CD4-positive, alpha-beta T cell treated with Interferon gamma for 1 hour (primary cell): ENCODE measurements around the gene MRPL57.
"Not testable (repeated sequence)": the region's sequence is repeated elsewhere in the genome, so short reads cannot be mapped to it uniquely, and the experiment has no call there.

Experiments
- DNase-seq: peaks from one replicate; pipeline ENCODE4 v3.0.0-alpha.2; 2020

Gene MRPL57

DNA sequence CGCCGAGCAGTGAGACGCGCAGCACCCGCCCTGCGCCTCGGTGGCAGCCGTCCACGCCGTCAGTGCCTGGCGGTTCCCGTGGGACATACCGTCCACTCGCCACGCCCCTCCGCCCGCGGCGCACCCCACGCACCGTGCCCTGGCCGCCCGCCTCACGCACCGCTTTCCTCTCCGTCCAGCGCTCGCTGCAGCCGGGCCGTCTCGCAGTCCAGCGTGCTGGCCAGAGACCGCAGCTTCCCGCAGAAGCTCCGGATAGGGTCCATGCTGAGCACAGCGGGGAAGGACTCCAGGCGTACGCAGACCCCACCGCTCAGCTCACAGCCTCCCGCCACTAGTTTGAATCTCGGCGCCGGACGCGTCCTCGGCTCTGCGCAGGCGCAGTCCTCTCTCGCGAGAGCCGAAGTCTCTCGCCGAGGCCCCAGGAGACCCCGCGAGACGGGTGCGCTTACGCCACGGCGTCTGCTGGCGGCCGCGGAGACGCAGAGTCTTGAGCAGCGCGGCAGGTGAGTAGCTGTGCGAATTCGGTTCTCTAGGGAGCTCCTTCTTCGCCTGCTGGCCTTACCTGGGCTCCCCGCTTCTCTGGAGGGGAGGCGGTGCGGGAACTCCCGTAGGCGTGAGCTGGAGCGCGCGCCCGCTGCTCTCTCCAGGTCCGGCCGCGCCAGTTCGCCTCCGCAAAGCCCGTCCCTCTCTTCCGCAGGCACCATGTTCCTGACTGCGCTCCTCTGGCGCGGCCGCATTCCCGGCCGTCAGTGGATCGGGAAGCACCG, at the start of gene MRPL57, which contains the start of gene SKA3:
TSS of gene MRPL57 (plus strand) at position 444 of the 767 bp plus-strand sequence. CDS start at position 703, 259 bp downstream.
TSS of gene SKA3 (minus strand) at position 338 of the 767 bp plus-strand sequence. CDS start at position 263, 75 bp downstream.
- DNase-seq, result peak; percentile 93

DNA sequence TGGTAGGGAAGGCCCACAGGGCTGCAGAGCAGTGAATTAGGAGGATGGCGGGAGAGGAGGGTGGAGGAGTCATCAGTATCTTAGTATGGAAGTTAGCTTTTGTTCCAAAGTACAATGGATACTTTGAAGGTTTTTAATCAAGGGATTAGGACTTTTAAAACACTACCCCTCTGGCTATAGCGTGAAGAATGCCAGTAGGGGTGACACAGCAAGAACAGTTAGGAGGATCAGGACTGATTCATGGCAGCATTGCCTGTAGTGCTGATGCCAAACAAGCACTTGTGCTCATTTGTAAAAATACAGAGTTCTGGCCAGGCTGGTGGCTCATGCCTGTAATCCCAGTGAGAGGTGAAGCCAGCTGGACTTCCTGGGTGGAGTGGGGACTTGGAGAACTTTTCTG, 46.3 kb upstream of the MRPL57 start:
- DNase-seq, result no peak

DNA sequence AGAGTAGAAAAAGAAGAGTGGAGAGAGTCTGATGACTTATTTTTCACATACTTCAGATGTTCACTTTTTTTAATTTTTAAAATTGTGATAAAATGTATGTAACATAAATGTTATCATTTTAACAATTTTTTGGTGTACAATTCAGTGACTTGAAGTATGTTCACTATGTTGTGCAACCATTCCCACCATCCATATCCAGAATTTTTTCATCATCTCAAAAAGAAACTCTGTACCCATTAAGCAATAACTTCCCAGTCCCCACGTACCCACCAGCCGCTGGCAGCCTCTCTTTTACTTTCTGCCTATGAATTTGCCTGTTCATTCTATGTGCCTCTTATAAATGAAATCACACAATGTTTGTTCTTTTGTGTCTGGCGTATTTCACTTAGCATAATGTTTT, 43.4 kb upstream of the MRPL57 start:
- no peak for DNase-seq

DNA sequence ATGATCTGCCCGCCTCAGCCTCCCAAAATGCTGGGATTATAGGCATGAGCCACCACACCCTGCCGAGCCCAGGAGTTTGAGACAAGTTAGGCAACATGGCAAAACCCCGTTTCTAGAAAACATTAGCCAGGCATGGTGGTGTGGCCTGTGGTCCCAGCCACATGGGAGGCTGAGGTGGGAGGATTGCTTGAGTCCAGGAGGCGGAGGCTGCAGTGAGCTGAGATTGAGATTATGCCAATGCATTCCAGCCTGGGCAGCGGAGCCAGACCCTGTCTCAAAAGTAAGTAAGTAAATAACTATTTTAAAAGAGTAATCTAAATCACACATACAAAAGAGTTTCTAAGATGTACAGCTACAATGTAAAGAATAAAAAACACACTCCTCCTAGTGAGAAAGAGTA, 42.0 kb upstream of the MRPL57 start:
- DNase-seq, result no peak

DNA sequence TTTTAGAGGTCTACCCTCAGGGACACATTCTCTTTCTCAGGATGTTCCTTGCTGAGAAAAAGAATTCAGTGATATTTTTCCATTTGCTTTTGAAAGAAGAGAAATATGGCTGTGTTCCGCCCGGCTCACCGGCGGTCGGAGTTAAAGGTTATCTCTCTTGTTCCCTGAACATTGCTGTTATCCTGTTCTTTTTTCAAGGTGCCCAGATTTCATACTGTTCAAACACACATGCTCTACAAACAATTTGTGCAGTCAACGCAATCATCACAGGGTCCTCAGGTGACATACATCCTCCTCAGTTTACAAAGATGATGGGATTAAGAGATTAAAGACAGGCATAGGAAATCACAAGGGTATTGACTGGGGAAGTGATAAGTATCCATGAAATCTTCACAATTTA, 40.6 kb upstream of the MRPL57 start:
- not testable (repeated sequence) for DNase-seq

DNA sequence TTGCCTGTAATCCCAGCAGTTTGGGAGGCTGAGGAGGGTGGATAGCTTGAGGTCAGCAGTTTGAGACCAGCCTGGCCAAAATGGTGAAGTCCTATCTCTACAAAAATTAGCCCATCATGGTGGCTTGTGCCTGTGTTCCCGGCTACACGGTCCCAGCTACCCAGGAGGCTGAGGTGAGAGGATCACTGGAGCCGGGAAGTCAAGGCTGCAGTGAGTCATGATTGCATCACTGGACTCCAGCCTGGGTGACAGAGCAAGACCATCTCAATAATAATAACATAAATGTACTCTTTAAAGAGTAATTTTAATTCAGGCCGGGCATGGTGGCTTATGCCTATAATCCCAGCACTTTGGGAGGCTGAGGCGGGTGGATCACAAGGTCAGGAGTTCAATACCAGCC, 38.8 kb upstream of the MRPL57 start:
- no peak for DNase-seq

DNA sequence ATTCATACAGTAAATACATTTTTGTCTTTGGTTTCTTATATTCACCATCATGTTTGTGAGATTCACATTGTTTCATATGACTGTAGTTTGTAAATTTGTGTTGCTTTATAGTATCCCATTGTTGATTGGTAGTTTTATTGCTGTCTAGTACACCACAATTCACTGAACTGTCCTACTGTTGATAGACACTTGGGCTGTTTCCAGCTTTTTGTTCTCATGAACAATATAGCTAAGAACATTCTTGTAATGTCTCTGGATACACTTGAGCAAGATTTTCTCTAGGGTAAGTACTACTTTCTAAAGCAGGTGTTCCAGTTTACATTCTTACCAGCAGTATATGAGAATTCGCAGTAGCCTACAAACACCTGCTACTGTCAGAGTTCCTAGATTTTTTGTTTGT, 37.9 kb upstream of the MRPL57 start:
- DNase-seq, result no peak

DNA sequence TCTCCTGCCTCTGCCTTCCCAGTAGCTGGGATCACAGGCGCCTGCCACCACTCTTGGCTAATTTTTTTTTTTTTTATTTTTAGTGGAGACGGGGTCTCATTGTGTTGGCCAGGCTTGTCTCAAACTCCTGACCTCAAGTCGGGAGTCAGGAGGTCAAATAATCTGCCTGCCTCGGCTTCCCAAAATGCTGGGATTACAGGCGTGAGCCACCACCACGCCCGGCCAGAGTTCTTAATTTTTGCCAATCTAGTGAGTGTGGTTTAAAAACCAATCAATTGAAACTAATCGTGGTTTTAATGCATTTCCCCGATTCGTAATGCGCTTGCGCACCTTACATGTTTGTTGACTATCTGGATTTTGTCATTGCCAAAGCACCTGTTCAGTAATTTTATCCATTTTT, 37.1 kb upstream of the MRPL57 start:
- no peak for DNase-seq

DNA sequence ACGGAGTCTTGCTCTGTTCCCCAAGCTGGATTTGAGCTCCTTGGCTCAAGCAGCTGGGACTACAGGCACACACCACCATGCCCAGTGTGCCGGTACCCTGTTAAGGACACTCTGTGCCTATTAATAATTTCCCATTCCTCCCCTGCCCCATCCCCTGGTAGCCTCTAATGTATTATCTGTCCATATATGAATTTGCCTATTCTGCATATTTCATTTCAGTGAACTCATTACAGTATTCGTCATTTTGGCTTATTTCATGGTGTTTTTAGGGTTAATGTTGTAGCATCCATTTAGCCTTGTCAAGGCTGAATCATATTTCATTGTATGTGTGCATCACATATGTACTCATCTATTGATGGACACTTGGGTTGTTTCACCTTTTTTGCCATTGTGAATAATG, 33.7 kb upstream of the MRPL57 start:
- no peak for DNase-seq

DNA sequence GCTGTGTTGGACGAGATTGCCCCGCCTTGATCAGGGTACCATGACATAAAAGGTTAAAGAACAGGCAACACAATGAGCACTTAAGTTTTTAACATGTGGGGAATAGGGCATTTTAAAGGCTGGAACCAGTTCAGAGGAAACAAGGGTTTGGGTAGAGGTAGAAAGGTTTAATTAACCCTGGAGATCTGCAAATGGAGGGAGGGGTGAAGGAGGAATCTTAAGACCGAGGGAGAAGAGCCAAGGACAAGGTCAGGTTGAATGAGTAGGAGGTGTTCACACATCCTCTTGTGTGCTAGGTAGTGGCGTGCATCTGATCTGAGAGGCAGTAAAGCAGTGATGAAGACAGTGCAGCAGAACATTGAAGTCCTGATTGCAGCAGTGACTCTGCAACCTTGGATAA, 28.6 kb upstream of the MRPL57 start:
- no peak for DNase-seq

DNA sequence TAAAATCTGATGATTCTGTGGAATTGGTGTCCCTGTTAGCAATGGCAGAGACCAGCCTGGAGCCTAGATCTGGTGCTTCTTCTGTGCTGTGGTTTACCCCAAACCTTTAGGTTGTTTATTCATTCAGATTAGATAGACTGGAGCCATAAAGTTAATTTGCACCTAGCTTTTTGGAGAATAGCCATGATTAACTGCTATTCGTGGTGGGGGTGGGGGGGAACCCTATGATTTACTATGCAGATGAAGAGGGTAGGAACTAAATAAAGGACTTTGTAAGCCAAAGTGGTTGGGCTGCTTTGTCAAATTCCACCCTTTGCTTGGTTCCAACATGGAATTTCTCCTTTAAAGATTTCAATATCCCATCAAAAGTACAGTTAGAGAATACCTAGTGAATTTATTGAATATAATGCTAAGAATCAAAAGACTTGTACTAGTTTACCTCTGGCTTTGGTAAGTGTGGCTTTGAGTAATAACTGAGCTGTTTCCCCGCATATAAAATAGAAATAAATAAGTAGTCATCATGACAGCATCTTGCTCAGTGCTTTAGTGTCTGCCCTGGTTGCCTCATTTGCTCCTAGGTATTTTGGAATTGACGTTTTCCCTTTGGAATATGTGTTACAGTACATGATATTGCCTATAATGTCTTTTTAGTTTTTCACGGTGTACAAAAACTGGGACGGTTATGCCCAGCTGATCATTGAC, 27.8 kb upstream of the MRPL57 start:
- DNase-seq, result no peak

DNA sequence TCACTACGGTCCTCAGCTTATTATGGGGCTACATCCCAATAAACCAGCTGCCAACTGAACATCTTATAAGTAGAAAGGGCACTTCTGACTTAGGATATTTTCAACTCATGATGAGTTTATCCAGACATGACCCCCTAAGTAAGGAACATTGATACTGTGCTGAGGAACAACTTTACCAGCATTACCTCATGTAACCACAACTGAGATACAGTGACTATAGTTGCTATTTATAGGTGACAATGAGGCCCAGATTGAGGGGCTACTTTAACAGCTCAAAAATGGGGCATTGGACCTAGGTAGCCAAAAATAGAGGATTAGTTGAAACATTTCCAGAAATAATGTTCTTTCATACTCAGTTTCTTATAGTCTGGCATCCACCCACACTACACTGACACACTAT, 26.9 kb upstream of the MRPL57 start:
- DNase-seq, result no peak

DNA sequence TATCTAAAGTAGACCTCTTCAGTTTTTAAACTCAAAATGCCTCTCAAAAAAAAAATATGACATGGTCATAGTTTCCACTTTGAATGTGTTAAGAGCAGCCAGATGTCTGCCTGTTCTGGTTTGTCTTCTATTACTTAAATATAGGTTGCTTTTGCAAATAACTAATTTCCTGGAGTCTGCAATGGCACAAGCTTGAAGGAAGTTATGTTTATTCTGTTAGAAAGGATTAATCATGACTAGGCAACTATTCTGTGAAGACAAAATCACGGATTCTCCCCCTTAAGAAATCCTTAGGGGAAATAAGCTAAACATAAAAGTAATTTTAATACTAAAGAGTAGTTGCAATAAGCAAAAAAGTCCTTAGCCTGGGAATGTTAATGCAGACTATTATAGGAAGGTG, 26.4 kb upstream of the MRPL57 start:
- no peak for DNase-seq

DNA sequence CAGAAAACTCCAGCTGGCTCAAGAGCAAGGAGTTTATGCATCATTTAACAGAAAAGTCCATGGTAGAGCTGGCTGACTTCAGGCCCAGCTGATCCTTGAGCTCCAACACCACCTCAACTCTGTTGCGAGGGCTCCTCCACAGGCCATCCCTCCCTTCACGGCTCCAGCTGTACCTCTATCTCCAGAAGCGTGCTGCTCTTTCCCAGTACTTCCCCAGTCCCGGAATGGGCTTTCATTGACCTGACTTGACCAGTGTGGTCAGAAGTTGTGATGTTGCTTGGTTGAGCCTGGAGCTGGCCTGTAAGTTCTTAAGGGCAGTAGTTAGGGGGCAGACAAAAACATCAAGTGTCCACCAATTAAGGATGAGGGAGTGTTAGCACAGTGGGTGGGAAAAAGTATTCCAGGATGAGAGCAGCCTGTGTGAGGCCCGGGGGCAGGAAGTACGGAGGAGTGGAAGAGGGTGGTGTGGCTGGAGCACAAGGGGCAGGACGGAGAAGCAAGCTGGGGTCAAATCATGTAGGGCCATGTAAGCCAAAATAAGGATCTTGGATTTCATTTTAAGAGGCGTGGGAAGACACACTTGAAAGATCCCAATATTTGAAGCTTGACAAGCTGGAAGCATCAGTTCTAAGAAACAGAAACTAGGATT, 24.1 kb upstream of the MRPL57 start:
- DNase-seq, result no peak

DNA sequence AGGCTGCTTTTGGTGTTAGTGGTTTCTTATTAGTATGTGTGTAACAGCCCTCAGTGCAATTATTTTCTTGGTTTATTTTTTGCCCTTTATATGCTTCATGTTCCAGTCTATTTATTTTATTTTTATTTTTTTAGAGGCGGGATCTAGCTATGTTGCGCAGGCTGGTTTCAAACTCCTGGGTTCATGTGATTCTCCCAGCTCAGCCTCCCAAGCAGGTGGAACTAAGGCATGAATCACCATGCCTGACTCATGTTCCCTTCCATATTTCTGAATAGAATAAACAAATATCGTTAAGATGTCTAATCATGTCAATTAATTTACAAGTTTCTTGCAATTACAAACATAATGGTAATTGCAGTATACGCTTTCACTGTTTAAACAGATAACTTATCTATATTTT, 11.8 kb upstream of the MRPL57 start:
- no peak for DNase-seq

DNA sequence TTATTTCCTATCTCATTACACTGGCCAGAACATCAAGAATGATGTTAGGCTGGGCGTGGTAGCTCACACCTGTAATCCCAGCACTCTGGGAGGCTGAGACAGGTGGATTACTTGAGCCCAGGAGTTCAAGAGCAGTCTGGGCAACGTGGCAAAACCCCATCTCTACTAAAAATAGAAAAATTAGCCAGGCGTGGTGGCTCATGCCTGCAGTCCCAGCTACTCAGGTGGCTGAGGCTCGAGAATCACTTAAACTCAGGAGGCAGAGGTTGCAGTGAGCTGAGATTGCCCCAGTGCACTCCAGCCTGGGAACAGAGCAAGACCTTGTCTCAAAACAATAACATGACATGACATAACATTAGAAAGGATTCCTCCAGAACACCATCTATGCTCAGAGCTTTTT, 10.9 kb upstream of the MRPL57 start:
- not testable (repeated sequence) for DNase-seq

DNA sequence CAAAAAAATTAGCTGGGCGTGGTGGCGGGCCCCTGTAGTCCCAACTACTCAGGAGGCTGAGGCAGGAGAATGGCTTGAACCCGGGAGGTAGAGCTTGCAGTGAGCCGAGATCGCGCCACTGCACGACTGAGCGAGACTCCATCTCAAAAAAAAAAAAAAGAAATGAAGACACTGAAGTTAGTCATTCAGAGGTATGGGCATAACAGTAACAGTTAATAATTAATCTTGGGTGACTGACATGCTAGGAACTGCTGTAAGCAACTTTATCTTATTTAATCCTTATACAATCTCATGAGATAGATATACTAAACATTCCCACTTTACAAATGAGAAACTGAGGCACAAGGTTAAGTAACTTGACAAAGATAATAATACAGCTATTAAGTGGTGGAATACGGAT, 5.0 kb upstream of the MRPL57 start:
- DNase-seq, result no peak

DNA sequence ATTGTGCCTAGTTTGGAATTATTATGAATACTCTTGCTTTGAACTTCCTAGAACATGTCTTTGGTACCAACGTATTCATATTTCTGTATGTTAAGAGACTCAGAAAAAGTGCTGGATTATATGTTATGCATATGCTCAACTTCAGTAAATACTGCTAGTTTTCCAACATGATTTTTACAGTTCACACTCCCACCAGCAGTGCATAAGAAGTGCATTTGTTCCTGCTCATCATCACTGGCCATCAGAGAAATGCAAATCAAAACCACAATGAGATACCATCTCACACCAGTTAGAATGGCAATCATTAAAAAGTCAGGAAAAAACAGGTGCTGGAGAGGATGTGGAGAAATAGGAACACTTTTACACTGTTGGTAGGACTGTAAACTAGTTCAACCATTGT, 2.7 kb upstream of the MRPL57 start:
- DNase-seq, result not testable (repeated sequence)

DNA sequence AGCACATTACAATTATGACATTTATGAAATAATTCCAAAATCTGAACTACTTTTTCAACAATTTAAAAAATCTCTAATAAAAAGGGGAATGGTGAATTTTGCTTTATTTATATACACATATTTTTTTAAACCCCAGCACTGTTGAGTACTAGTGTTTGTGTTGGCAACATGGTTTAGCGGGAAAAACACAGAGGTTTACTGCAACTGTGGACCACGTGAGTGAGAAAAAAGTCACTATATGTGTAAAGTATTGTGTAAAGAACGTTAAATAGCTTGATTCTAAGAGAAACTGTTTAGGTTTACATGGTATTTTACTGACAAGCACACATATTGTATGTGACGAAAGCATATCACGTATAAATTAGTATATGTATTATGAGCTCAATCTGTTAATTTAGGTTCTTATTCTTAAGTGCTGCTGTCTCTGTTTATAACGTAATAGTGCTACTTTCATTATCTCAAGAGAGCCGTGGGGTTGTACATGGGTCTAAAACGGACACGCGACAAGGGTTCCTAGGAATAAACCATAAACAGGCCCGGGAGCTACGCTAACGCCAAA, 723 bp upstream of the MRPL57 start:
- DNase-seq, result no peak

DNA sequence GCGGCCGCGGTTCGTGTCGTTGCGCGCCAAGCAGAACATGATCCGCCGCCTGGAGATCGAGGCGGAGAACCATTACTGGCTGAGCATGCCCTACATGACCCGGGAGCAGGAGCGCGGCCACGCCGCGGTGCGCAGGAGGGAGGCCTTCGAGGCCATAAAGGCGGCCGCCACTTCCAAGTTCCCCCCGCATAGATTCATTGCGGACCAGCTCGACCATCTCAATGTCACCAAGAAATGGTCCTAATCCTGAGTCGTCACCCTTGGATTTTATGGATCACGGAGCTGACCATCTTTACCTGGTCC, 475 bp downstream of the MRPL57 start:
- no peak for DNase-seq

DNA sequence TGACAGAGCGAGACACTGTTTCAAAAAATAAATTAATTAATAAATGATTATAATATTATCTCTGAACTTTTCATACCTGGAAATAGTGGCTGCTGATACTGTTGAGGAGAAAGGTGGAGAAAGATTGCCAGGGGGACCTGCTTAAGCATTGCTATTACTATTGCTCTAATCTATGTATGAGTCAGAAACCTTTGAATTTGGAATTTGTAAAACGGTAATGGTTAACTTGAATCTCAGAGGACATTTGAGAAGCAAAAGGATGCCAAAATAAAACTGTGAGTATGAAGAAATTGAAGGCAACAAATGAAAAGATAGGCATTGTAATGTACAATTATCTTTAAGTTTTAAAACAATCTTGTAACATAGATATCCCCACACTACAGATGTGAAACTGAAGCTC, 5.2 kb downstream of the MRPL57 start:
- DNase-seq, result no peak

DNA sequence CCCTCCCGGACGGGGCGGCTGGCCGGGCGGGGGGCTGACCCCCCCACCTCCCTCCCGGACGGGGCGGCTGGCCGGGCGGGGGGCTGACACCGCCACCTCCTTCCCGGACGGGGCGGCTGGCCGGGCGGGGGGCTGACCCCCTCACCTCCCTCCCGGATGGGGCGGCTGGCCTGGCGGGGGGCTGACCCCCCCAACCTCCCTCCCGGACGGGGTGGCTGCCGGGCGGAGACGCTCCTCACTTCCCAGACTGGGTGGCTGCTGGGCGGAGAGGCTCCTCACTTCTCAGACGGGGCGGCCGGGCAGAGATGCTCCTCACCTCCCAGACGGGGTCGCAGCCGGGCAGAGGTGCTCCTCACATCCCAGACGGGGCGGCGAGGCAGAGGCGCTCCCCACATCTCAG, 10.0 kb downstream of the MRPL57 start:
- not testable (repeated sequence) for DNase-seq

DNA sequence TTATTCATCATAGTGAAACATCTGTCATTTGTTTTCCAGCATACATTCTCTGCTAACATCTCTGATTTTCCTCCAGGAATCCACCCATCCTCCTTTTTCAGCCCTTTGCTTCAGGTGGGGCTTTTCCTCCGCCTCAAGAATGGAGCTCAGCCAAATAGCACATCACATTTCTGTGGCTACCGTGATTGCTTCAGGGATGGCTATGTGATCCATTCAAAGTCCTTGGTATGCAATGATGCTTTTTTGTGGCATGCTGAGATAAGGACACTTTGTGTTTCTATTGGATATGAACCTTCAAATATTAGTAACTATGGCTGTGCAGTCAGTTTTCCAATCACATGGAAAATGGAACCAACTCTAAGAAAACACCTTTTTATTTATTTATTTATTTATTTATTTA, 18.3 kb downstream of the MRPL57 start:
- not testable (repeated sequence) for DNase-seq
